Vagina (tissue), 2 donors: ENCODE data around the gene SKIDA1. TPM values are rescaled to one million over a fixed set of nuclear protein-coding genes. Genes with fewer than 3 reads are reported as not detected.

ENCODE experiments used
- DNase-seq, 2 donors: peaks; one replicate each; pipeline ENCODE4 v3.0.0-alpha.2; 2017; ENCODE audit errors: extremely low spot score in 2 of 2
- H3K27ac ChIP-seq: fragments of 200-600 bp; sonication (generic); one replicate; pipeline ENCODE4 v1.5.1; 2019
- H3K27me3 ChIP-seq: fragments of 200-600 bp; sonication (generic); one replicate; pipeline ENCODE4 v1.5.1; 2019
- H3K36me3 ChIP-seq, 2 donors: fragments of 200-600 bp; sonication (generic); one replicate each; pipeline ENCODE4 v1.5.1; 2017 to 2019
- H3K4me1 ChIP-seq: fragments of 200-600 bp; sonication (generic); one replicate; pipeline ENCODE4 v1.5.1; 2019
- H3K4me3 ChIP-seq, 2 donors: fragments of 200-600 bp; sonication (generic); 1 replicate in 1 of 2; 2 replicates in 1 of 2; pipeline ENCODE4 v1.5.1; 2016 to 2019
- H3K9me3 ChIP-seq: fragments of 200-600 bp; sonication (generic); one replicate; pipeline ENCODE4 v1.5.1; 2019
- CTCF ChIP-seq, 3 experiments: fragments of 450-650 bp in 2 of 3; fragments of 200-600 bp in 1 of 3; sonication (generic) in 1 of 3; IDR thresholded peaks; one replicate each; pipeline ENCODE4 v1.5.1; 2017 to 2019; ENCODE audit warnings: antibody characterized with exemption in 3 of 3, mild to moderate bottlenecking in 2 of 3, moderate library complexity in 2 of 3
- POLR2A ChIP-seq, 2 donors: fragments of 450-650 bp; IDR thresholded peaks; one replicate each; pipeline ENCODE4 v1.6.1; 2017; ENCODE audit warnings: antibody characterized with exemption in 2 of 2, mild to moderate bottlenecking in 2 of 2, moderate library complexity in 2 of 2
- POLR2AphosphoS5 ChIP-seq, 2 donors: sonication (generic); formaldehyde crosslinking; IDR thresholded peaks; one replicate each; pipeline ENCODE4 v1.9.0; 2017; ENCODE audit warnings: antibody characterized with exemption in 2 of 2, mild to moderate bottlenecking in 2 of 2, low read depth in 1 of 2; ENCODE audit not compliant: insufficient read depth in 1 of 2
- intact Hi-C: fragments of 100-400 bp; cut with DNase I; formaldehyde crosslinking; loops from one replicate; pipeline ENCODE4 v1.15.1; 2023
- total RNA-seq: library from RNA; depleted of rRNA; stranded (reverse); fragments of >200 nt; gene quantifications from one replicate; pipeline ENCODE4 v1.2.3, GENCODE V29; 2016

Gene SKIDA1
- total RNA-seq, 1 donor from 2014 or later = 2.7 TPM

GRCh38 chr10:21488246-21488956 is 37.1 kb downstream of the SKIDA1 start:
- Histone ChIP-seq H3K9me3 (no peaks in the 10 kb centered on the region), H3K27me3 (no peaks in the 10 kb centered on the region), H3K4me3 (no peak overlapping the region), H3K27ac (no peak overlapping the region), H3K36me3 (no peaks in the 10 kb centered on the region), H3K4me1 (no peaks in the 10 kb centered on the region)
- TF ChIP-seq POLR2AphosphoS5 (IDR thresholded peaks at IDR 0.05; ENCODE audit: insufficient read depth in 1 of 2, low read depth in 1 of 2) = no peak
- TF ChIP-seq CTCF (IDR thresholded peaks at IDR 0.05) = no peak
- no peak for TF ChIP-seq POLR2A (IDR thresholded peaks at IDR 0.05)
- intact Hi-C loops = no loop called here
- DNase-seq = peak in 1 of 2 donors; percentile 56

GRCh38 chr10:21487416-21488180 is 37.9 kb downstream of the SKIDA1 start:
- no peaks in the 10 kb centered on the region for H3K9me3 ChIP-seq
- no peak overlapping the region for H3K27ac ChIP-seq
- no peak for TF ChIP-seq POLR2A (IDR thresholded peaks at IDR 0.05)
- TF ChIP-seq CTCF (IDR thresholded peaks at IDR 0.05) = no peak
- no peak for TF ChIP-seq POLR2AphosphoS5 (IDR thresholded peaks at IDR 0.05; ENCODE audit: insufficient read depth in 1 of 2, low read depth in 1 of 2)
- H3K36me3 ChIP-seq = no peaks in the 10 kb centered on the region
- H3K4me1 ChIP-seq = no peaks in the 10 kb centered on the region
- no peak overlapping the region for H3K4me3 ChIP-seq
- peak in 1 of 2 donors; percentile 58 for DNase-seq
- H3K27me3 ChIP-seq = no peaks in the 10 kb centered on the region
- intact Hi-C loops = no loop called here

DNA sequence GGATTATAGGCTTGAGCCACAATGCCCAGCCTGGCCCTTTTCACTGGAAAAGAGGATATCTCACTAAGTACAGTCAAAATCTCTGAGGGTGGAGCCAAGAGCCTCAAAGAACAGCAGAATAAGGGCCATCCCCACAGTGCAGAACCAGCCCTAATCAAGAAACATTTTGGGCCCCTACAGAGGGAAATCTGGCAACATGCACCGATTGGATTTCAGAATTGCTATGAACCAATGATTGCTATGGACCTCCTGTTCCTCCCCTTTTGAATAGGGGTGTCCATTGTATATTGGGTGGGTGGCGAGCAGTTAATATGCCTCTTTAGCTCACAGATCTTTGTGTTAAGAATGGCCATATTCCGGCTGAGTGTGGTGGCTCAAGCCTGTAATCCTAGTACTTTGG is 42.7 kb downstream of the SKIDA1 start:
- Histone ChIP-seq H3K27ac (no peak overlapping the region), H3K27me3 (no peaks in the 10 kb centered on the region), H3K4me1 (no peaks in the 10 kb centered on the region), H3K4me3 (no peak overlapping the region), H3K36me3 (no peaks in the 10 kb centered on the region), H3K9me3 (no peaks in the 10 kb centered on the region)
- intact Hi-C loops = no loop called here
- TF ChIP-seq POLR2A (IDR thresholded peaks at IDR 0.05) (no peak), CTCF (IDR thresholded peaks at IDR 0.05) (no peak), POLR2AphosphoS5 (IDR thresholded peaks at IDR 0.05; ENCODE audit: insufficient read depth in 1 of 2, low read depth in 1 of 2) (no peak)
- DNase-seq = peak in 1 of 2 donors; percentile 25

DNA sequence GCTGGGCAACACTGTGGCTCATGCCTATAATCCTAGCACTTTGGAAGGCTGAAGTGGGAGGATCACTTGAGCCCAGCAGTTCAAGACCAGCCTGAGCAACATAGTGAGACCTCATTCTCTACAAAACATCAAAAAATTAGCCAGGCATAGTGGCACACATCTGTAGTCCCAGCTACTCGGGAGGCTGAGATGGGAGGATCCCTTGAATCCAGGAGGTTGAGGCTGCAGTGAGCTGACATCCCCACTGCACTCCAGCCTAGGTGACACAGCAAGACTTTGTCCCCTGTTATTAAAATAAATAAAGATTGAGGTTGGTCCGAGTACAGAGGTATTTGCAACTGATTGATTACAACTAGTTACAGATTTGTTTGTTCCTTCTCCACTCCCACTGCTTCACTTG is 44.1 kb downstream of the SKIDA1 start:
- Histone ChIP-seq H3K9me3 (no peaks in the 10 kb centered on the region), H3K27me3 (no peaks in the 10 kb centered on the region), H3K4me1 (no peaks in the 10 kb centered on the region), H3K27ac (no peak overlapping the region), H3K4me3 (no peak overlapping the region), H3K36me3 (no peaks in the 10 kb centered on the region)
- intact Hi-C loops = no loop called here
- TF ChIP-seq POLR2AphosphoS5 (IDR thresholded peaks at IDR 0.05; ENCODE audit: insufficient read depth in 1 of 2, low read depth in 1 of 2) (no peak), POLR2A (IDR thresholded peaks at IDR 0.05) (no peak), CTCF (IDR thresholded peaks at IDR 0.05) (no peak)
- DNase-seq = peak in 1 of 2 donors; percentile 1
